D721Med (cell line): Measurements from ENCODE around the gene PADI2.

ENCODE experiments used
- DNase-seq: peaks from one replicate; pipeline ENCODE4 v3.0.0; 2011; ENCODE audit warnings: low spot score; ENCODE audit not compliant: insufficient read length
- FAIRE-seq: peaks from 2 replicates; lab custom pipeline; 2011; peaks lifted over from hg19 to GRCh38; lab: Jason Lieb, UNC
- TF ChIP-seq, protein P1 (sequence below): IDR thresholded peaks from 2 replicates; pipeline ENCODE4 v1.5.1; 2012; ENCODE audit warnings: mild to moderate bottlenecking, control low read depth; ENCODE audit not compliant: insufficient read depth; ENCODE audit errors: missing control alignments

PADI2 gene

DNA sequence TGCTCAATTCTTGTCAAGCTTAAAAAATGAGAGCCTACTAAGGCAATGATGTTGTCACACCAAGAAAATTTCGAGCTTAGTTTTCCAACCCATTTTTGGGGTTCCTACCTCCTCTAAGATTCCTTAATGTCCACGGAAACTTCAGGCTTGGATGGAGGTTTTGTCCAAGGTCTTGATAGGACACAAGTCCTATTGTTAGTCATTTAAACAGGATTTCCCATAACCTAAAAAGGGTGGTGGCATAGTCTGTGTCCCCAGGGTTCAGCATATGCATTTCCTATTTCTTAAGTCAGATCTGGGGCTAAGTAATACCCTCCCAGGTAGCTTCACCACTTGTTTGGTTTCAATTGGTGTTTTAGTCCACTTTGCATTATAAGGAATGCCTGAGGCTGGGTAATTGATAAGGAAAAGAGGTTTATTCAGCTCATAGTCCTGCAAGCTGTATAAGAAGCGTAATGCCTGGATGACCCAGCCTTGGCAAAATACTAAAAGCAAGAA, 10.9 kb upstream of the PADI2 start:
- TF ChIP-seq, protein P1, sequence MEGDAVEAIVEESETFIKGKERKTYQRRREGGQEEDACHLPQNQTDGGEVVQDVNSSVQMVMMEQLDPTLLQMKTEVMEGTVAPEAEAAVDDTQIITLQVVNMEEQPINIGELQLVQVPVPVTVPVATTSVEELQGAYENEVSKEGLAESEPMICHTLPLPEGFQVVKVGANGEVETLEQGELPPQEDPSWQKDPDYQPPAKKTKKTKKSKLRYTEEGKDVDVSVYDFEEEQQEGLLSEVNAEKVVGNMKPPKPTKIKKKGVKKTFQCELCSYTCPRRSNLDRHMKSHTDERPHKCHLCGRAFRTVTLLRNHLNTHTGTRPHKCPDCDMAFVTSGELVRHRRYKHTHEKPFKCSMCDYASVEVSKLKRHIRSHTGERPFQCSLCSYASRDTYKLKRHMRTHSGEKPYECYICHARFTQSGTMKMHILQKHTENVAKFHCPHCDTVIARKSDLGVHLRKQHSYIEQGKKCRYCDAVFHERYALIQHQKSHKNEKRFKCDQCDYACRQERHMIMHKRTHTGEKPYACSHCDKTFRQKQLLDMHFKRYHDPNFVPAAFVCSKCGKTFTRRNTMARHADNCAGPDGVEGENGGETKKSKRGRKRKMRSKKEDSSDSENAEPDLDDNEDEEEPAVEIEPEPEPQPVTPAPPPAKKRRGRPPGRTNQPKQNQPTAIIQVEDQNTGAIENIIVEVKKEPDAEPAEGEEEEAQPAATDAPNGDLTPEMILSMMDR = no peak
- DNase-seq (no peak), FAIRE-seq (no peak)

DNA sequence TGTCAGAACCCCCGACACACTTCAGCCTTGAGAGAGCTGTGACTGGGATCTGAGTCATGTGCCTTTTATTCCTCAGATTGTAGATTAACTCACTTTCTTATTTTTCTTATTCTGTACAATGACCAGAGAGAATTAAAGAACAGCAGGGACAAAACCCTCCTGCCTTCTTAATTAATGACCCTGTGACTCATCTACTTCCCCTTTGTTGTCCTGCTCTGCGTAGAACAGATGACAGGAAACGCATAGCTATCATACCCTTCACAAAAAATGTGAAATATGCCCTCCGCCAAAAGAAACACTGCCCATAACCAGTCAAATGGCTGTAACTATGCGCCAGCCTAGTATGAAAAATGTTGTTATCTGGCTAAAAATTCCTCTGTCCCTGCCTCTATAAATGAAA, 9.1 kb upstream of the PADI2 start:
- TF ChIP-seq, protein P1 = no peak
- no peak for DNase-seq
- FAIRE-seq = no peak

DNA sequence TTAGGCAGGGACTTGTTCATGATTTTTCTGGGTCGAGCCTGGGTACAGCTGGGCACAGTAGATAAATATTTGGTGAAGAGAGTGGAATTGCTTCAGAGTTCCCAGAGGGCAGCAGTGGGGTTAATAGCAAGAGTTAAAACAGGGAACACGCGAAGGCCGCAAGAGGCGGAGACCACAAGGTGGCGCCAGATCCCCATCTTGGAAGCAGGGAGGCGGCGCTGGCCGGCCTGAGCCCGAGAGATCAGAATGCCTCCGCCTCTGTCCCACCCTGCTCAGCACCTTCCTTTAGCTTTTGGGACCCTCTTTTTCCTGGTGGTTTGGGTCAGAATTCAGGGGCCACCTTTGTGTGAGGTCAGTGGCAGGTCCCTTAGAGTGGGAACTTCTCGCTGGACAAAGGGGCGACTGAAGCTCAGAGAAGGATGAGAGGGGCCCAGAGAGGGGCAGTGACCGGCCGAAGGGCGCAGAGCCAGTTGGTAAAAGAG, 6.5 kb upstream of the PADI2 start:
- DNase-seq = peak; percentile 40
- TF ChIP-seq, protein P1 = peak; percentile 88
- no peak for FAIRE-seq

GRCh38 chr1:17123196-17124045, 4.2 kb upstream of the PADI2 start:
- FAIRE-seq = no peak
- TF ChIP-seq, protein P1 = no peak

GRCh38 chr1:17122521-17123164, 3.4 kb upstream of the PADI2 start:
- TF ChIP-seq, protein P1 = no peak
- DNase-seq = peak; percentile 52

More at GRCh38 chr1:17123196-17124045, 4.2 kb upstream of the PADI2 start:
- DNase-seq = no peak

GRCh38 chr1:17121881-17122280, 2.6 kb upstream of the PADI2 start:
- no peak for FAIRE-seq
- DNase-seq = no peak
- TF ChIP-seq, protein P1 = no peak

More at GRCh38 chr1:17122521-17123164, 3.4 kb upstream of the PADI2 start:
- no peak for FAIRE-seq
